Neuronal stem cell (in vitro differentiated cells): Measurements from ENCODE around the gene SLC31A2.
A peak's percentile ranks its signal among the peaks of the same experiment; 100 is the strongest.

Experiments used
- DNase-seq: peaks from one replicate; pipeline ENCODE4 v3.0.0-alpha.2; 2013; ENCODE audit warnings: low spot score
- H2AFZ ChIP-seq: one replicate; pipeline ENCODE4 v1.6.1; 2013; ENCODE audit warnings: mild to moderate bottlenecking, low read length, inconsistent platforms
- H2AK5ac ChIP-seq: 2 replicates; pipeline ENCODE4 v1.6.1; 2013; ENCODE audit warnings: low read depth, mild to moderate bottlenecking, inconsistent platforms, low read length, moderate library complexity, mixed read lengths
- H2BK120ac ChIP-seq: 2 replicates; pipeline ENCODE4 v1.6.1; 2013; ENCODE audit warnings: low read depth, mild to moderate bottlenecking, inconsistent platforms, low read length, moderate library complexity, mixed read lengths
- H2BK12ac ChIP-seq: one replicate; pipeline ENCODE4 v1.6.1; 2013; ENCODE audit warnings: low read length, inconsistent platforms
- H2BK15ac ChIP-seq: 2 replicates; pipeline ENCODE4 v1.6.1; 2013; ENCODE audit warnings: mild to moderate bottlenecking, low read length, inconsistent platforms, mixed read lengths
- H2BK5ac ChIP-seq: one replicate; pipeline ENCODE4 v1.6.1; 2013; ENCODE audit warnings: inconsistent platforms, mild to moderate bottlenecking, low read length, moderate library complexity
- H3K14ac ChIP-seq: one replicate; pipeline ENCODE4 v1.6.1; 2013; ENCODE audit warnings: low read length, inconsistent platforms
- H3K18ac ChIP-seq: 2 replicates; pipeline ENCODE4 v1.6.1; 2013; ENCODE audit warnings: low read length, inconsistent platforms
- H3K23ac ChIP-seq: 2 replicates; pipeline ENCODE4 v1.6.1; 2013; ENCODE audit warnings: low read depth, mild to moderate bottlenecking, mixed read lengths, low read length, inconsistent platforms; ENCODE audit not compliant: poor library complexity
- H3K27ac ChIP-seq: replicated peaks from 3 replicates; pipeline ENCODE4 v1.5.1; 2013; ENCODE audit warnings: low read length, inconsistent platforms
- H3K27me3 ChIP-seq, 3 experiments: 2 replicates each; pipeline ENCODE4 v1.6.1; 2013; ENCODE audit warnings: low read length in 3 of 3, mild to moderate bottlenecking in 2 of 3, inconsistent platforms in 1 of 3, low read depth in 1 of 3, mixed read lengths in 1 of 3, moderate library complexity in 1 of 3; ENCODE audit not compliant: control insufficient read depth in 3 of 3, insufficient read depth in 3 of 3
- H3K36me3 ChIP-seq, 2 donors: replicated peaks in 1 of 2; 2 replicates each; pipeline ENCODE4 v1.6.1; 2013; ENCODE audit warnings: low read length in 2 of 2; ENCODE audit not compliant: control insufficient read depth in 2 of 2, insufficient read depth in 2 of 2
- H3K4ac ChIP-seq: 2 replicates; pipeline ENCODE4 v1.6.1; 2013; ENCODE audit warnings: inconsistent platforms, mild to moderate bottlenecking, low read length, moderate library complexity
- H3K4me1 ChIP-seq, 2 donors: 1 replicate in 1 of 2; 2 replicates in 1 of 2; pipeline ENCODE4 v1.6.1; 2013; ENCODE audit warnings: low read length in 2 of 2, low read depth in 1 of 2; ENCODE audit not compliant: control insufficient read depth in 2 of 2, insufficient read depth in 1 of 2
- H3K4me2 ChIP-seq: one replicate; pipeline ENCODE4 v1.6.1; 2013; ENCODE audit warnings: mild to moderate bottlenecking, low read length, inconsistent platforms; ENCODE audit not compliant: insufficient read depth, poor library complexity, severe bottlenecking
- H3K4me3 ChIP-seq, 2 donors: 2 replicates each; pipeline ENCODE4 v1.5.1; 2013; ENCODE audit warnings: low read length in 2 of 2, mild to moderate bottlenecking in 2 of 2, inconsistent platforms in 1 of 2, moderate library complexity in 1 of 2
- H3K79me1 ChIP-seq: one replicate; pipeline ENCODE4 v1.6.1; 2013; ENCODE audit warnings: low read depth, mild to moderate bottlenecking, inconsistent platforms, low read length, moderate library complexity
- H3K9ac ChIP-seq: one replicate; pipeline ENCODE4 v1.6.1; 2013; ENCODE audit warnings: mild to moderate bottlenecking, low read depth, low read length, inconsistent platforms; ENCODE audit not compliant: poor library complexity
- H3K9me3 ChIP-seq, 2 donors: replicated peaks in 1 of 2; 2 replicates each; pipeline versions ENCODE3 to v1.6.1; 2013; ENCODE audit warnings: low read length in 2 of 2, mild to moderate bottlenecking in 2 of 2, inconsistent platforms in 1 of 2, low read depth in 1 of 2, mixed read lengths in 1 of 2, moderate library complexity in 1 of 2; ENCODE audit not compliant: control insufficient read depth in 2 of 2, insufficient read depth in 1 of 2
- H4K8ac ChIP-seq: one replicate; pipeline ENCODE4 v1.6.1; 2013; ENCODE audit warnings: low read depth, mild to moderate bottlenecking, inconsistent platforms, low read length, moderate library complexity
- H4K91ac ChIP-seq: one replicate; pipeline ENCODE4 v1.6.1; 2013; ENCODE audit warnings: low read length, low read depth, mild to moderate bottlenecking, inconsistent platforms; ENCODE audit not compliant: poor library complexity
- WGBS, 2 donors: extraction: QIAGEN DNeasy Blood & Tissue Kit; methylation state at CpG; one replicate each; pipeline ENCODE4 v1.1.7; 2013; ENCODE audit warnings: missing lambda C conversion rate in 2 of 2, mixed read lengths in 1 of 2; ENCODE audit not compliant: insufficient read length in 2 of 2, insufficient replicate concordance in 1 of 2; ENCODE audit errors: extremely low coverage in 2 of 2; 5-methylcytosine and 5-hydroxymethylcytosine counted together

Gene SLC31A2

GRCh38 chr9:113129884-113130283 lies 20.9 kb upstream of the SLC31A2 start:
- Histone ChIP-seq H2BK5ac (no peak overlapping the region), H3K4me1 (no peaks in the 10 kb centered on the region), H3K4ac (no peak overlapping the region), H2AK5ac (no peak overlapping the region), H3K14ac (no peak overlapping the region), H2BK15ac (no peak overlapping the region), H3K27ac (no peak overlapping the region), H3K27me3 (no peaks in the 10 kb centered on the region), H3K36me3 (no peaks in the 10 kb centered on the region), H3K79me1 (no peaks in the 10 kb centered on the region), H3K18ac (no peak overlapping the region), H2BK12ac (no peak overlapping the region), H2BK120ac (no peak overlapping the region), H3K4me2 (no peak overlapping the region), H3K9me3 (peaks cover 0 to 3% of the 10 kb centered on the region in 2 donors), H3K9ac (no peak overlapping the region), H4K91ac (no peak overlapping the region), H2AFZ (no peak overlapping the region), H3K23ac (no peak overlapping the region), H4K8ac (no peak overlapping the region), H3K4me3 (no peak overlapping the region)
- no CpG with 5 or more reads among the region's 4 CpGs for WGBS, 2 donors
- DNase-seq = no peak

DNA sequence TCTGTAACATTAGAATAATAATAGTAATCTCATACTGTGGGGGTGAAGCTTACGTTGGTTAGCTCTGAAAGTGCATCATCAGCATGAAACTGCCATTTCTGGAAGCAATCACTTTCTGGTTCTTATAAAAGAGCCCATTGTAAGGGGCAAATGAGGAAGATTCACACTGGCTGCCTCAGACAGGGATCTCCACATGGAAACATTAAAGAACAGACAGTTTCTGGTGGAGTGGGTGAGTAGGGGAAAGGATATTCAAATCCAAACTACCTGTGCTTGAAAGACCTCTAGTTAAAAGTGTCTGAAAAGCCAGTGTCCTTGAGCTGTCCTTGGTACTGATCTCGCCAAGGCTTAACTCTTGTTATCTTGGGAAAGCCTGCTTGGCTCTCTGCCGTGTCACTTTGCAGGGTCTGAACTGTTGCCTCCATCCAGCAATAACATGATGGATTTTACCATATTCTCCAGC lies 19.1 kb upstream of the SLC31A2 start:
- Histone ChIP-seq H3K36me3 (no peaks in the 10 kb centered on the region), H3K9ac (no peak overlapping the region), H4K91ac (no peak overlapping the region), H3K4me3 (no peak overlapping the region), H3K4ac (no peak overlapping the region), H2BK5ac (no peak overlapping the region), H2AFZ (no peak overlapping the region), H3K27me3 (no peaks in the 10 kb centered on the region), H3K23ac (no peak overlapping the region), H3K4me2 (no peak overlapping the region), H3K14ac (no peak overlapping the region), H3K18ac (no peak overlapping the region), H2BK15ac (no peak overlapping the region), H3K79me1 (no peaks in the 10 kb centered on the region), H2BK120ac (no peak overlapping the region), H2AK5ac (no peak overlapping the region), H4K8ac (no peak overlapping the region), H3K27ac (no peak overlapping the region), H3K9me3 (peaks cover 0 to 3% of the 10 kb centered on the region in 2 donors), H2BK12ac (no peak overlapping the region), H3K4me1 (no peaks in the 10 kb centered on the region)
- WGBS, 2 donors = no CpG with 5 or more reads among the region's 3 CpGs
- DNase-seq = no peak

GRCh38 chr9:113137196-113138168 lies 13.3 kb upstream of the SLC31A2 start:
- Histone ChIP-seq H2BK15ac (no peak overlapping the region), H3K23ac (no peak overlapping the region), H3K4ac (no peak overlapping the region), H3K36me3 (no peaks in the 10 kb centered on the region), H3K4me3 (peak overlapping the region in 1 of 2 donors; percentile 64), H3K79me1 (no peaks in the 10 kb centered on the region), H3K18ac (no peak overlapping the region), H3K27me3 (no peaks in the 10 kb centered on the region), H4K8ac (no peak overlapping the region), H3K4me2 (no peak overlapping the region), H3K9ac (no peak overlapping the region), H3K27ac (no peak overlapping the region), H2AK5ac (no peak overlapping the region), H2AFZ (no peak overlapping the region), H2BK120ac (no peak overlapping the region), H3K4me1 (peaks cover 0 to 12% of the 10 kb centered on the region in 2 donors), H2BK5ac (no peak overlapping the region), H3K9me3 (peaks cover 3 to 6% of the 10 kb centered on the region in 2 donors), H2BK12ac (no peak overlapping the region), H4K91ac (no peak overlapping the region), H3K14ac (peak overlapping the region; percentile 78)
- DNase-seq = no peak
- no CpG with 5 or more reads among the region's 9 CpGs for WGBS, 2 donors

DNA sequence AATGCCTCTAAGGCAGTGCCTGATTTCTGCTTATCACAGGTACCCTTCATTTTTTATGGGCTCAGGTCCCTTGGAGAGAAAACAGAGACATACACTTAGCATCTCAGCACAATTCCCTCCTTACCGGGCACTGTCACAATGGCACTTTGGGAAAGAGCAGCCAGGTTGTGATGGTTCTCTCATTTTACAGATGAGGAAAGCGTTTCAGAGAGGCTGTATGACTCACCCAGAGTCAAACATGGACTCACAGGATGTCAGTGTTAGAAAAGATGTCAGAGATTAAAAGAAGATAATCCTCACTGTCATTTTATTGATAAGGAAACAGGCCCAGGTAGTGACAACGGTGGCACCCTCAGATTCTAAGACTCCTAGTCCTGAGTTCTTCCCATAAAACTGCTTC lies 12.0 kb upstream of the SLC31A2 start:
- Histone ChIP-seq H2BK5ac (no peak overlapping the region), H3K27ac (no peak overlapping the region), H3K9ac (no peak overlapping the region), H3K79me1 (no peaks in the 10 kb centered on the region), H3K14ac (no peak overlapping the region), H2AK5ac (no peak overlapping the region), H3K4me2 (no peak overlapping the region), H3K27me3 (no peaks in the 10 kb centered on the region), H2BK12ac (no peak overlapping the region), H3K4me1 (peaks cover 0 to 12% of the 10 kb centered on the region in 2 donors), H4K91ac (no peak overlapping the region), H3K4ac (no peak overlapping the region), H3K9me3 (peaks cover 6 to 11% of the 10 kb centered on the region in 2 donors), H3K36me3 (no peaks in the 10 kb centered on the region), H2AFZ (no peak overlapping the region), H3K4me3 (no peak overlapping the region), H3K23ac (no peak overlapping the region), H2BK120ac (no peak overlapping the region), H2BK15ac (no peak overlapping the region), H4K8ac (no peak overlapping the region), H3K18ac (no peak overlapping the region)
- DNase-seq = no peak
- no CpG with 5 or more reads among the region's 3 CpGs for WGBS, 2 donors
